Keratinocyte (primary cell): Measurements from ENCODE around the gene ALG14. TPM values are rescaled to one million over a fixed set of nuclear protein-coding genes. Genes with fewer than 3 reads are reported as not detected.

Experiments used
- DNase-seq: peaks from one replicate; pipeline ENCODE4 v3.0.0-alpha.2; 2011; ENCODE audit warnings: low read depth, missing footprints, low spot score
- FAIRE-seq: peaks from 2 replicates; lab custom pipeline; 2011; peaks lifted over from hg19 to GRCh38; lab: Jason Lieb, UNC
- H2AFZ ChIP-seq: 2 replicates; pipeline ENCODE4 v1.6.0; 2012; ENCODE audit warnings: low read length, control low read depth, inconsistent platforms; ENCODE audit not compliant: control insufficient read depth
- H3K27ac ChIP-seq: 2 replicates; pipeline ENCODE4 v1.5.1; 2011; ENCODE audit warnings: low read length; ENCODE audit not compliant: control insufficient read depth, insufficient read depth
- H3K27me3 ChIP-seq: 3 replicates; pipeline ENCODE4 v1.6.0; 2011; ENCODE audit warnings: low read length; ENCODE audit not compliant: control insufficient read depth, insufficient read depth; ENCODE audit errors: extremely low read depth
- H3K36me3 ChIP-seq, 2 experiments: 2 replicates in 1 of 2; 3 replicates in 1 of 2; pipeline ENCODE4 v1.5.1; 2011; ENCODE audit warnings: low read length in 2 of 2, mild to moderate bottlenecking in 1 of 2; ENCODE audit not compliant: control insufficient read depth in 2 of 2, insufficient read depth in 2 of 2; ENCODE audit errors: extremely low read depth in 1 of 2
- H3K4me1 ChIP-seq: 3 replicates; pipeline ENCODE4 v1.5.1; 2011; ENCODE audit warnings: low read length; ENCODE audit not compliant: control insufficient read depth, insufficient read depth; ENCODE audit errors: extremely low read depth
- H3K4me2 ChIP-seq: 3 replicates; pipeline ENCODE4 v1.6.0; 2011; ENCODE audit warnings: low read depth, low read length; ENCODE audit not compliant: control insufficient read depth, insufficient read depth; ENCODE audit errors: extremely low read depth
- H3K4me3 ChIP-seq, 3 experiments: fragments of 200-600 bp in 1 of 3; sonication (generic) in 1 of 3; 2 replicates in 2 of 3; 3 replicates in 1 of 3; pipeline ENCODE4 v1.5.1; 2011 to 2016; ENCODE audit warnings: low read length in 3 of 3, mild to moderate bottlenecking in 3 of 3, control low read depth in 2 of 3, inconsistent platforms in 1 of 3, low read depth in 1 of 3, mixed read lengths in 1 of 3, mixed run types in 1 of 3, moderate library complexity in 1 of 3; ENCODE audit not compliant: control insufficient read depth in 2 of 3, insufficient read depth in 2 of 3; ENCODE audit errors: extremely low read depth in 1 of 3
- H3K79me2 ChIP-seq: 2 replicates; pipeline ENCODE4 v1.6.0; 2012; ENCODE audit warnings: low read length; ENCODE audit not compliant: control insufficient read depth, insufficient read depth
- H3K9ac ChIP-seq: 3 replicates; pipeline ENCODE4 v1.6.0; 2011; ENCODE audit warnings: low read length; ENCODE audit not compliant: control insufficient read depth, insufficient read depth; ENCODE audit errors: extremely low read depth
- H3K9me1 ChIP-seq: 3 replicates; pipeline ENCODE4 v1.6.0; 2011; ENCODE audit warnings: low read length; ENCODE audit not compliant: control insufficient read depth, insufficient read depth; ENCODE audit errors: extremely low read depth
- H3K9me3 ChIP-seq: 2 replicates; pipeline ENCODE4 v1.5.1; 2012; ENCODE audit warnings: low read depth, low read length; ENCODE audit not compliant: control insufficient read depth
- H4K20me1 ChIP-seq: 3 replicates; pipeline ENCODE4 v1.6.0; 2011; ENCODE audit warnings: low read length; ENCODE audit not compliant: control insufficient read depth, insufficient read depth; ENCODE audit errors: extremely low read depth
- EZH2 ChIP-seq: IDR thresholded peaks from one replicate; pipeline ENCODE4 v1.6.1; 2012; ENCODE audit warnings: inconsistent platforms, mild to moderate bottlenecking, low read length, moderate library complexity
- dilution Hi-C: fragments of 300-500 bp; cut with MboI; formaldehyde crosslinking; loops from one replicate; pipeline ENCODE4 v1.7.0; 2020; ENCODE audit warnings: low sequenced_read_pairs; ENCODE audit not compliant: extremely low pct_ligation_motif_present
- polyA plus RNA-seq, 5 experiments: library from polyadenylated mRNA; depleted of rRNA in 3 of 5; stranded (reverse) in 3 of 5; stranded (forward) in 1 of 5; unstranded in 1 of 5; fragments of >200 nt; gene quantifications; 1 replicate in 1 of 5; 2 replicates in 3 of 5; 3 replicates in 1 of 5; pipeline versions ENCODE4 v1.2.1 to v1.2.3, GENCODE V29; 2011 to 2012; ENCODE audit warnings: missing spikeins in 2 of 5, low read depth in 1 of 5, low replicate concordance in 1 of 5
- TF ChIP-seq, protein P1 (sequence below), 3 experiments: IDR thresholded peaks in 1 of 3; conservative IDR thresholded peaks in 1 of 3; optimal IDR thresholded peaks in 1 of 3; 2 replicates in 2 of 3; 3 replicates in 1 of 3; pipeline versions ENCODE3 to v1.5.1; 2011; ENCODE audit warnings: low read length in 3 of 3, mild to moderate bottlenecking in 3 of 3, moderate library complexity in 2 of 3, control low read depth in 1 of 3, inconsistent platforms in 1 of 3; ENCODE audit not compliant: insufficient read depth in 2 of 3; ENCODE audit errors: extremely low read depth in 1 of 3

The ALG14 gene
- polyA plus RNA-seq, 1 donor (not counting 4 experiments of a cell fraction or from before 2014, with no cell fraction given), result 4.6 TPM

DNA sequence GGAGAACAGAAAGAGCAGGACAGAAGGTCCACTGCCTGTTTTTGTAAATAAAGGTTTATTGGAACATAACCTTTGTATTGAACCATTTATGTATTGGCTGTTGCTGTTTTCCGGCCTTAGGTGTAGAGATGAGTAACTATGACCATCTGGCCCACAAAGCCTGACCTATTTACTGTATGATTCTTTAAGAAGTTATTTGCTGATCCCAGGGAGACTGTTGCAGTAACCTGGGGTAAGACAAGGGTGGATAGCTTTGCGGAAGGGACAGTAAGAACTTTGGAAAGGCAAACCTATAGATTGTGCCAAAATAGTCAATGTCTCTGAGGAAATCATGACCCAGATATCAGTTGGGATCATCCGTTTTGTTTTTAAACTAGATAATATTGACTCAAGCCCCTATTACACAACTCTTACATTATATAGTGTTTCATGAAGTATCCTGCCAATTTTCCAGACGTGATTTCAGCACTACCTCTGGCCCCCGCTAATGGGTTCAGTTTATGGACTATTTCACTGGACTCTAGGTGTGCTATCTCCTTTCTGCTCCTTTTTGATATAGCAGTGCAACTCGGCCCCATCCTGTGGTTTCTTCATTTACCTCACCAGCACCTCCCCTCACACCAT is 23.6 kb upstream of the ALG14 start:
- dilution Hi-C loops, result no loop called here
- no peaks in the 10 kb centered on the region for H3K4me1 ChIP-seq
- no peaks in the 10 kb centered on the region for H3K27me3 ChIP-seq
- H2AFZ ChIP-seq, result no peak overlapping the region
- H3K9me1 ChIP-seq, result no peaks in the 10 kb centered on the region
- no peak overlapping the region for H3K4me2 ChIP-seq
- H4K20me1 ChIP-seq, result no peaks in the 10 kb centered on the region
- H3K9ac ChIP-seq, result no peak overlapping the region
- H3K27ac ChIP-seq, result no peak overlapping the region
- H3K9me3 ChIP-seq, result no peaks in the 10 kb centered on the region
- TF ChIP-seq EZH2, result no peak
- TF ChIP-seq, protein P1, sequence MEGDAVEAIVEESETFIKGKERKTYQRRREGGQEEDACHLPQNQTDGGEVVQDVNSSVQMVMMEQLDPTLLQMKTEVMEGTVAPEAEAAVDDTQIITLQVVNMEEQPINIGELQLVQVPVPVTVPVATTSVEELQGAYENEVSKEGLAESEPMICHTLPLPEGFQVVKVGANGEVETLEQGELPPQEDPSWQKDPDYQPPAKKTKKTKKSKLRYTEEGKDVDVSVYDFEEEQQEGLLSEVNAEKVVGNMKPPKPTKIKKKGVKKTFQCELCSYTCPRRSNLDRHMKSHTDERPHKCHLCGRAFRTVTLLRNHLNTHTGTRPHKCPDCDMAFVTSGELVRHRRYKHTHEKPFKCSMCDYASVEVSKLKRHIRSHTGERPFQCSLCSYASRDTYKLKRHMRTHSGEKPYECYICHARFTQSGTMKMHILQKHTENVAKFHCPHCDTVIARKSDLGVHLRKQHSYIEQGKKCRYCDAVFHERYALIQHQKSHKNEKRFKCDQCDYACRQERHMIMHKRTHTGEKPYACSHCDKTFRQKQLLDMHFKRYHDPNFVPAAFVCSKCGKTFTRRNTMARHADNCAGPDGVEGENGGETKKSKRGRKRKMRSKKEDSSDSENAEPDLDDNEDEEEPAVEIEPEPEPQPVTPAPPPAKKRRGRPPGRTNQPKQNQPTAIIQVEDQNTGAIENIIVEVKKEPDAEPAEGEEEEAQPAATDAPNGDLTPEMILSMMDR (optimal IDR thresholded peaks at IDR 0.05 in 1 of 3, IDR thresholded peaks at IDR 0.05 in 1 of 3, conservative IDR thresholded peaks at IDR 0.05 in 1 of 3; ENCODE audit: extremely low read depth in 1 of 3, insufficient read depth in 2 of 3, low read length in 3 of 3), result no peak
- no peak overlapping the region for H3K4me3 ChIP-seq
- DNase-seq (no peak), FAIRE-seq (no peak)
- no peaks in the 10 kb centered on the region for H3K36me3 ChIP-seq
- no peaks in the 10 kb centered on the region for H3K79me2 ChIP-seq

DNA sequence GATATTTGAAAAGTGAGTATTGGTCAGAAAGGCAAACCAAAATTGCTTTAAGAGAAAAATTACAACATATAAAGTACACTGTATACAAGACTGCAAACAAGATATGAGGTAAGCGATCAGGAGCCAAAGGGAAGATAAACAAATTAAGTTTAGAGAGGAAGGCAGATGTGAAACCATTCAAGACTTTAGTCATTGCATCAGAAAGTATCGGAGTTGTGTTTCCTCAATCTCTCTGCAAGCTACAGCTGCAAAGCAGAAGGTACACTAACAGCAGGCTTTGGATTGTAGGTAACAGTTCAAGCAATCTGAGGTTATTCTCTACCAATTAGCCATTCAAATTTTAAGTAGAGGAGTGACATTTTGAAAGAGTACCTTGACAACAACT is 23.1 kb upstream of the ALG14 start:
- no peak overlapping the region for H3K9ac ChIP-seq
- no peaks in the 10 kb centered on the region for H4K20me1 ChIP-seq
- TF ChIP-seq EZH2, result no peak
- TF ChIP-seq, protein P1 (optimal IDR thresholded peaks at IDR 0.05 in 1 of 3, IDR thresholded peaks at IDR 0.05 in 1 of 3, conservative IDR thresholded peaks at IDR 0.05 in 1 of 3; ENCODE audit: extremely low read depth in 1 of 3, insufficient read depth in 2 of 3, low read length in 3 of 3), result no peak
- no peaks in the 10 kb centered on the region for H3K9me1 ChIP-seq
- dilution Hi-C loops, result no loop called here
- no peaks in the 10 kb centered on the region for H3K27me3 ChIP-seq
- DNase-seq (no peak), FAIRE-seq (no peak)
- H3K27ac ChIP-seq, result no peak overlapping the region
- no peak overlapping the region for H3K4me3 ChIP-seq
- no peaks in the 10 kb centered on the region for H3K9me3 ChIP-seq
- no peaks in the 10 kb centered on the region for H3K4me1 ChIP-seq
- H2AFZ ChIP-seq, result no peak overlapping the region
- H3K36me3 ChIP-seq, result no peaks in the 10 kb centered on the region
- no peak overlapping the region for H3K4me2 ChIP-seq
- H3K79me2 ChIP-seq, result no peaks in the 10 kb centered on the region
